GM21717 (cell line): ENCODE data around the gene ITGAD.

ENCODE experiments used
- ATAC-seq: cut with Tn5 transposase; IDR thresholded peaks from one replicate; pipeline ENCODE4 v1.9.1; 2021; ENCODE audit warnings: mild to moderate bottlenecking, moderate library complexity; ENCODE audit not compliant: unreplicated experiment

The ITGAD gene

GRCh38 chr16:31365131-31365865, 27.8 kb upstream of the ITGAD start:
- no peak for ATAC-seq

DNA sequence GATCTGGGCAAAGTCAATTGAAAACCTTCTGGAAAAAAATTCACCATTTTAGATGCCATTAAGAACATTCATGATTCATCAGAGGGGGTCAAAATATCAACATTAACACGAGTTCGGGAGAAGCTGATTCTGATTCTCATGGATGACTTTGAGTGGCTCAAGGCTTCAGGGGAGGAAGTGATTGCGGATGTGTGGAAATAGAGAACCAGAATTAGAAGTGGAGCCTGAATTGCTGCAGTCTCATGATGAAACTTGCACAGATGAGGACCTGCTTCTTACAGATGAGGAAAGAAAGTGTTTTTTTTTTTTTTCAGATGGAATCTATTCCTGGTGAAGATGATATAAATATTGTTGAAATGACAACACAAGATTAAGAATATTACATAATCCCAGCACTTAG, 25.3 kb upstream of the ITGAD start:
- ATAC-seq, result no peak

DNA sequence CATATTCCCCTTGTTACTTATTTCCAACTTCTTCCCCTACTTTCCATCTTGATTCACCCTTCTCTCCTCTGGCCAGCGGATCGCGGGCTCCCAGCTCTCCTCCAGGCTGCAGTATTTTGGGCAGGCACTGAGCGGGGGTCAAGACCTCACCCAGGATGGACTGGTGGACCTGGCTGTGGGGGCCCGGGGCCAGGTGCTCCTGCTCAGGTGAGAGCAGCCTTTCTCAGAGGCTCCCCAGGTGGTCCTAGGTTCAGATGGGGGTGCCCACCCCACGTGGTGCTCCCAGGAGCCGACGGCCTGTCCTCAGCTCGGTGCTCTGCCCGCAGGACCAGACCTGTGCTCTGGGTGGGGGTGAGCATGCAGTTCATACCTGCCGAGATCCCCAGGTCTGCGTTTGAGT, 22.1 kb upstream of the ITGAD start:
- ATAC-seq, result no peak

DNA sequence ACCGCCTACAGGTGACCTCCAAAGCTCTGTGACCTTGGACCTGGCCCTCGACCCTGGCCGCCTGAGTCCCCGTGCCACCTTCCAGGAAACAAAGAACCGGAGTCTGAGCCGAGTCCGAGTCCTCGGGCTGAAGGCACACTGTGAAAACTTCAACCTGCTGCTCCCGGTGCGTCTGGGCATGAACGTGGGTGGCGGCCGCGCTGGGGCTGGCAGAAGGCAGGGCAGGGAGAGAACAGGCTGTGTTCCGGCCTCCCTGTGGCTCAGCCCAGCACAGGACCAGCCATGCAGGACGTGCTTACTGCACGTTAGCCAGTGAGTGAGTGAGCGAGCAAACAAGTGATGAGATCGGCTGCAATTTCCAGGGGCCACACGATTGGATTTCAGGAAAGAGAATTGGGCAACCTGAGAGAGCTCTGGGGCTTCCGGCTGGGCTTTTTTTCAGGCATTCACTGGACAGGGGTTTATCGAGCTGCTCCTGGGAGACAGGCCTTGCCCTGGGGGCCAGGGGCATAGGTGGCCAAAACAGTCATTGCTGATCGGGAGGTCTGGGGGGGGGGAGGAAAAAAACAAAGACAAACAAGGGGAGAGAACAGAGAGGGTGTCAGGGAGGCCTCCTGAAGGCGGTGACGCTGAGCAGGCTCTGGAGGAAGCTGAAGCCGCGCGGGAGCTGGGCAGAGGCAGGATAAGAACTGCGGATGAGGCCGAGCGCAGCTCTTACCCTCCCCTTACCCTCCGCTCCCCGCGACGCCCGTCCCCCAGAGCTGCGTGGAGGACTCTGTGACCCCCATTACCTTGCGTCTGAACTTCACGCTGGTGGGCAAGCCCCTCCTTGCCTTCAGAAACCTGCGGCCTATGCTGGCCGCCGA, 21.3 kb upstream of the ITGAD start:
- no peak for ATAC-seq

DNA sequence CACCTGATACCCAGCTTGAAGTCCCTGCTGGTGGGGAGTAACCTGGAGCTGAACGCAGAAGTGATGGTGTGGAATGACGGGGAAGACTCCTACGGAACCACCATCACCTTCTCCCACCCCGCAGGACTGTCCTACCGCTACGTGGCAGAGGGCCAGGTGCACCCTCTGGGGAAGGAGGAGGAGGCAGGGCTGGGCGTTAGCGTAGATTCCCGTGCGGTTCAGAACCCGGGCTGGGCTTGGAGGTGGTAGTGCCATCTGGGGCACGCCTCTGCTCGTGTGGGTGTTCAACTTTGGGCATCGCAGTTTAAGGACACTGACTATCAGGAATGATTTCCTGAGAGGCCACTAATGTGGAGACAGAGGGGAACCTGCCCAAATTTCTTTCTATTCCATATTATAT, 19.9 kb upstream of the ITGAD start:
- no peak for ATAC-seq

DNA sequence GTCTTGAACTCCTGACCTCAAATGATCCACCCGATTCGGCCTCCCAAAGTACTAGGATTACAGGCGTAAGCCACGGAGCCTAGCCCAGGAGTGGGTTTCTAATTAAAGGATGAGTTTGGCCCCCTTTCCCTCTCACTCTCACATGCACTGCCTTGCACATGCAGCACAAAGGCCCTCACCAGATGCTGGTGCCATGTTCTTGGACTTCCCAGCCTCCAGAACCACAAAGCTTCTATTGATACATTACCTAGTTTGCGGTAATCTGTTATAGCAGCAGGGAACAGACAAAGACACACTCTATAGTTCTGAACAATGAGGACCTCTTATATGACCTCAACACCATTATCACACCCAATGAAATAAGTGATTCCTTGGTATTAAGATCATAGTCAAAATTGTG, 17.9 kb upstream of the ITGAD start:
- no peak for ATAC-seq

DNA sequence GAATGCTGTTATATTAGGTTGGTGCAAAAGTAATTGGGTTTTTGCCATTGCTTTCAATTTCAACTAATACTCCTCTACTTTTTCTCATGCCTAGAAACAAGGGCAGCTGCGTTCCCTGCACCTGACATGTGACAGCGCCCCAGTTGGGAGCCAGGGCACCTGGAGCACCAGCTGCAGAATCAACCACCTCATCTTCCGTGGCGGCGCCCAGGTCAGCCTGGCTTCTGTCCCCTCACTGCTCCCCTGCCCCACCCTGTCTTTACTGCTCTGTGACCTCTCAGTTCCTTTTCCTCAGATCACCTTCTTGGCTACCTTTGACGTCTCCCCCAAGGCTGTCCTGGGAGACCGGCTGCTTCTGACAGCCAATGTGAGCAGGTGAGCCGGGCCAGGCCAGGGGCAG, 16.4 kb upstream of the ITGAD start:
- no peak for ATAC-seq

- ATAC-seq, result no peak
Observed at GRCh38 chr16:31377210-31377903, 15.8 kb upstream of the ITGAD start.

- ATAC-seq, result no peak
Observed at GRCh38 chr16:31380201-31380600, 12.9 kb upstream of the ITGAD start.

GRCh38 chr16:31382485-31383161, 10.5 kb upstream of the ITGAD start:
- ATAC-seq, result peak; percentile 59

GRCh38 chr16:31385680-31386079, 7.5 kb upstream of the ITGAD start:
- ATAC-seq, result no peak

GRCh38 chr16:31386157-31386984, 6.8 kb upstream of the ITGAD start:
- no peak for ATAC-seq

GRCh38 chr16:31388535-31388934, 4.6 kb upstream of the ITGAD start:
- no peak for ATAC-seq

GRCh38 chr16:31390504-31391041, 2.6 kb upstream of the ITGAD start:
- no peak for ATAC-seq

DNA sequence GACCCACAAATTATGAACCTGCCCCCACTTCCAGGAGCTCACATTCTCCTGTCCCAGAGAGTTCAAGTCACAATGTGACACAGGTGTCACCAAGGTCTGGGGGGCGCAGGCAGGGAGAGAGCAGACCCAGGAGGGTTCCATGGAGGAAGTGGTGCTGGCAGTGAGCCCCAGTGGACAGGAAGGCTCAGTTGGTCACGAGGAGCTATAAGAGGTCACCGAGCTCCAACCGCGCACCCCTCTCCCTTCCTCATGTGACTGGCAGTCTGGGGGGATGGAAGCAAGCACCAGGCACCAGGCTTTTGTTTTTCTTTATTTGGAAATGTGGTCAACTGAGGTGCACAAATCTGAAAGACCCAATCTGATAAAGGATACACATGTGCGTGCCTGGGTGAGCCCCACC, 2.5 kb downstream of the ITGAD start:
- no peak for ATAC-seq

DNA sequence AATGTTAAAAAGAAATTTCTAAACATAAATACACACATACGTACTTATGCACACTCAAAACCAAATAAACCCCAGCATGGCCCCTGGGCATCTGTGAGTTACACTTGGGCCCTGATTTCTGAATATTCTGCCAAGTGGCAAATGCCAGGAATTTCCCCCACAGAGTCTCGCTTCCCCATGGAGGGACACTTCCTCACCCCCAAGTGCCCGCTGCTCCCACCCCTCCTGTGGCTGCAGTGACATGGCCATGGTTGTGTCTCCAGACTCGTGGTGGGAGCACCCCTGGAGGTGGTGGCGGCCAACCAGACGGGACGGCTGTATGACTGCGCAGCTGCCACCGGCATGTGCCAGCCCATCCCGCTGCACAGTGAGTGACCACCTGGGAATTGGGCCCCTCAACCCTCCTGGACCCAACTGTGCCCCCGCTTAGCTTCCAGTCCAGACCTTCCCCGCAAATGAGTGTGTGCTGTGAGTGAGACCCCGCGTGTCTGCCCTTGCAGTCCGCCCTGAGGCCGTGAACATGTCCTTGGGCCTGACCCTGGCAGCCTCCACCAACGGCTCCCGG, 4.0 kb downstream of the ITGAD start:
- ATAC-seq, result no peak

- ATAC-seq, result no peak
Observed at GRCh38 chr16:31397701-31398100, 4.6 kb downstream of the ITGAD start.

DNA sequence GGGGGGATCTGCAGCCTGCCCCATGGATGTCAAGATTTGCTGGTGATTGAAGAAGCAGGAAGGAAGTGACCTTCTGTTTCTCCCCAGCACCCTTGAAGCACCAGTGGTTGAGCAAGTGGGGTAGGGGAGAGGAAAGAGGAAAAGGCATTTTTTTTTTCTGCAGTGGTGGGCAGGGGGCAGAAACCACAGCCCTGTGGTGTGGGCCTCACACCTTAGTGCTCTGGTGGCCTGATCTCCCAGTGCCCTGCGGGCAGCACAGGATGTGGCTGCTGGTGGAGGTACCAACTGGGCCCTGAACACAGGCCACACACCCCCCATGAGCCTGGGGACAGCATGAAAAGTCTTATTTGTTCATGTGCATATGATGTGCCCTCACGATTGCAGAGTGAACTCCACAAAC, 7.1 kb downstream of the ITGAD start:
- ATAC-seq, result no peak

DNA sequence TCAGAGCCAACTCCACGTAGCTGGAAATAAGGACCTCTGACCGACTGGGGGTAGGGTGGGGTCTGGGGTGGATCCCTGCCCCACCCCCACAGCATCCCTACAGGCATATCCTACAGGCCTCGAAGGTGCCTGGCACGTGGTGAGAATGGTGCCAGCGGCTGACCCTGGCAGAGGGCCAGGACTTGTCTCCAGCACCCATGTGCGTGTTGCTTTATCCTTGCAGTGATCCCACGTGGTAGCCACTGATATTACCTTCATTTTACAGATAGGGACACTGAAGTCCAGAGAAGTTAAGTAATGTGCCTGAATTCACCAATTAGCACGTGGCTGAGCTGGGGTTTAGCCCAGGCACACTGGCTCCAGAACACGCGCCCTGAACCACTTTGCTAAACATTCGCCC, 8.3 kb downstream of the ITGAD start:
- ATAC-seq, result no peak

- no peak for ATAC-seq
Observed at GRCh38 chr16:31402687-31403086, 9.6 kb downstream of the ITGAD start.
